HG03558 (cell line): ENCODE results near the gene TMUB2.

Experiments
- ATAC-seq: cut with Tn5 transposase; IDR thresholded peaks from one replicate; pipeline ENCODE4 v1.9.1; 2021; ENCODE audit warnings: moderate number of reproducible peaks; ENCODE audit not compliant: unreplicated experiment; ENCODE audit errors: extremely low read depth

TMUB2 gene

DNA sequence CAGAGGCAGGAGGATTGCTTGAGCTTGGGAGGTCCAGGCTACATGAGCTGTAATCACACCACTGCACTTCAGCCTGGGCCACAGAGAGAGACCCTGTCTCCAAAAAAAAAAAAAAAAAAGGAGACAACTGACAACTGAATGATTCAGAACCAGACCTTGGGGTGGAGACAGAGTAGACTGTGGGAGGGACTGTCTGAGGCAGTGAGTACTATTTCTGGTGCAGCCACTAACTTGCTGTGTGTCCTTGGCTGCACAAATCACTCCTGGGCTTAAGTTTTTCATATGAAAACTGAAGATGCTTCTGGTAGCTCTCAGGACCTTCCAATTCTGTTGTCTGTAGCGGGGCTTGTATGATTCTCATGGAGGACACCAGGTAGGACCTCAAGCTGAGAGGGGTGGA, 10.5 kb upstream of the TMUB2 start:
- ATAC-seq = no peak

DNA sequence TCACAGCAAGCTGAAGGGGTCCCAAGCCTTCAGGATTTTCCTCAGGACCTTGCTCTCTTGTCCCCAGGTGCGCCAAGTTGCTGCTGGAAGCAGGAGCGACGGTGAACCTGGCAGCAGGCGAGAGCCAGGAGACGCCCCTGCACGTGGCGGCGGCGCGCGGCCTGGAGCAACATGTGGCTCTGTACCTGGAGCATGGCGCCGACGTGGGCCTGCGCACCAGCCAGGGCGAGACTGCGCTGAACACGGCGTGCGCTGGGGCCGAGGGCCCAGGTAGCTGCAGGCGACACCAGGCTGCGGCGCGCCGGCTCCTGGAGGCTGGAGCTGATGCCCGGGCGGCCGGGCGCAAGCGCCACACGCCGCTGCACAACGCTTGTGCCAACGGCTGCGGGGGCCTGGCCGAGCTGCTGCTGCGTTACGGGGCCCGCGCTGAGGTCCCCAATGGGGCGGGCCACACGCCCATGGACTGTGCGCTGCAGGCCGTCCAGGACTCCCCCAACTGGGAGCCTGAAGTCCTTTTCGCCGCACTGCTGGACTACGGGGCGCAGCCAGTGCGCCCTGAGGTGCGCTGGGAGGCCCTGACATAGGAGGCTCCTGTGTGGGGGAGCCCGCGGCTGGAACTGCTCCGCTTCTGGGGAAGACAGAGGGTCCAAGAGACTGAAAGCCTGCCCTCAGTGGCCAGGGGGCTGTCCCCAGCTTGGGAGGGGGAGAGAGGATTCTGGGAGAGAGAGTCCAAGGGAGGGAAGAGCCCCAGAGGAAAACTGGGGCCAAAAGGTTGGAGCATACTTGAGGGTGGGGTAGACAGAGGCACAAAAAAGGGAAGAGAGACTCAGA, 9.9 kb upstream of the TMUB2 start:
- no peak for ATAC-seq

DNA sequence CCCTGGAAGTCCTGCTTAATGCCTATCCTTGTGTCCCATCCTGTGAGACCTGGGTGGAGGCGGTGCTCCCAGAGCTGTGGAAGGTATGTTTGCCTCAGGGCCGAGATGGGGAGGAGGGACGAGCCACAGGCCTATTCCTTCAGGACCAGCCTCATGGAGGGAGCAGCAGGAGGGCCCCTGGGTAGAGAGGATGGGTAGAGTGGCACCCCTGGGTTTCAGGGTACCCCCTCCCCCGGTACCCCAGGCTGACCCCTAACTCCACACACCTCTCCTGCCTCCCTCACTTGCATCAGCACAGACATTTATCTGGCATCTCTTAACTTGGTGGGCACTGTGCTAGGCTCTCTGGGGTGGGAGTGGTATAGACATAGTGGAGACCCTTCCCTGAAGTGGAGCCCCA, 9.1 kb upstream of the TMUB2 start:
- no peak for ATAC-seq

DNA sequence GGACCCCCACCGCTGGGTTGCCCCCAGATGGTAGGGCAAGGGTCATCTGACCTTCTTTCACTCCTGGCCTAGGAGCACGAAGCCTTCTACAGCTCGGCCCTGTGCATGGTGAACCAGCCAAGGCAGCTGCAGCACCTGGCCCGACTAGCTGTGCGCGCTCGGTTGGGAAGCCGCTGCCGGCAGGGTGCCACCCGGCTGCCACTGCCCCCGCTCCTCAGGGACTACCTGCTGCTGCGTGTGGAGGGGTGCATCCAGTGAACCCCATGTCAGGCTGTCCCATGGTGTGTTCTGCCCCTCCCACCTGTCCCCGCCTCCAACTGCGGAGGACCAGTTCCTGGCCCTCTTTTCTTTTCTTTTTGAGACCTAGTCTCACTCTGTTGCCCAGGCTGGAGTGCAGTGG, 8.6 kb upstream of the TMUB2 start:
- no peak for ATAC-seq

DNA sequence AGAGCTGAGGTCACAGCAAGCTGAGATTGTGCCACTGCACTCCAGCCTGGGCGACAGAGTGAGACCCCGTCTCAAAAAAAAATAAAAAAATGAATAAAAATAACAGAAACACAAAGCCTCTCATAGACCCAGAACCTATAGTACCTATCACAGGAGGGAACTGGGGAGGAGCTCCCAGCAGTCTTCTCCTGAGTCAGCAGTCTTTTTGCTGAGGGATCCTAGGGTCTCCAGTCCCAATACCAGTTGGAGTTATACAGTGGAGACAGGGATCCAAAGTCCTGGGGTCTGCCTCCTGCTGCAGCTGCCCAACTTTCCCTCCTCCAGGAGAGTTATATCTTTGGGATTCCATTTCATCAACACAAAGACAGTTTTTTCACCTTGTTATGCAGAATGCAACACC, 3.7 kb upstream of the TMUB2 start:
- no peak for ATAC-seq

DNA sequence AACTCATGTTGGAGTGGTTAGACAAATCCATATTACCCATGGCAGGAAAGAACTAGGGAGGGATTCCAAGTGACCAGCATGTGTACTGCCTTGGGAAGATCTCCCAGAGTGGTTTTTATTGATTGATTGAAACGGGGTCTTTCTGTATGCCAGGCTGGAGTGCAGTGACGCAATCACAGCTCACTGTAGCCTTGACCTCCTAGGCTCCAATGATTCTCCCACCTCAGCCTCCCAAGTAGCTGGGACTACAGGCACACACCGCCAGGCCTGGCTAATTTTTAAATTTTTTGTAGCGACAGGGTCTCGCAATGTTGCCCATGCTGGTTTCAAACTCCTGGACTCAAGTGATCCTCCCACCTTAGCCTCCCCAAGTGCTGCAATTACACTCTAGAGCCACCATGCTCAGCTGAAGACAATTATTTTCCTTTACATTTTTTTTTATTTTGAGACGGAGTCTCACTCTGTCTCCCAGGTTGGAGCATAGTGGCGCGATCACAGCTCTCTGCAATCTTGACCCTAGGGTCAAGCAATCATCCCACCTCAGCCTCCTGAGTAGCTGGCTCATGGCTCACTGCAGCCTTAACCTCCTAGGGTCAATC, 2.5 kb upstream of the TMUB2 start:
- no peak for ATAC-seq

DNA sequence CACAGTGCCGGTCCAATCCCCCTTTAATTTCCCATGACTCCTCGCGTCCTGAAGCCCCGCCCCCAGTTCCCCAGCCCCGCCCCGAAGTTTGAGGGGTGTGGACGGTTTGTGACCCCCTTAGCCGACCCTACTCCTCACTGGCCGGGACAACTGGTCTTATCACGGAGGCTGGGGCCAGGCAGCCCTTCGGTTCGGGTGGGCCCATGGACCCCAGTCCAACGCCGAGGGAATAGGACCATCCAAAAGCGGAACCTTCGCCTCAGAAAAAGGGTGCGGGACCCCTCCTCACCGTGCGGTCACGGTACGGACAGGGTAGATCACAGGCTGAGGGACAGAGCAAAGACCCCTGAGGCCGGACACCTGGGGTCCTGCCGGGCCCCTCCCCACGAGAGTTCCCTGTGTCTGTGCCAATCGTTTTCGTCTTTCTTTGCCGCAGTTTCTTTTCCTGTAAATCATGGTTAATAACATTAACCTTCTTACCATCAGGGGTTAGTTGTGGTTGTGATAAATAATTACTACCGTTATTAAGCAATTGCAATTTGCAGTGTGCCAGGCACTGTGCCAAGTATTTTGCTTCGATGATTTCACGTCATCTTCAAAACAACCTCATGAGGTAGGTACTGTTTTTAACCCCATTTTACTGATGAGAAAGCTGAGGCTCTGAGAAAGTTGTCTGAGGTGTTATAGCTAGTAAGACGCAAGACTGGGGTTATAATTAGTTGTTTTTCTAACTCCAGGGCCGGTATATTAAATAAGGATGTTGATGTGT, 543 bp downstream of the TMUB2 start:
- no peak for ATAC-seq

DNA sequence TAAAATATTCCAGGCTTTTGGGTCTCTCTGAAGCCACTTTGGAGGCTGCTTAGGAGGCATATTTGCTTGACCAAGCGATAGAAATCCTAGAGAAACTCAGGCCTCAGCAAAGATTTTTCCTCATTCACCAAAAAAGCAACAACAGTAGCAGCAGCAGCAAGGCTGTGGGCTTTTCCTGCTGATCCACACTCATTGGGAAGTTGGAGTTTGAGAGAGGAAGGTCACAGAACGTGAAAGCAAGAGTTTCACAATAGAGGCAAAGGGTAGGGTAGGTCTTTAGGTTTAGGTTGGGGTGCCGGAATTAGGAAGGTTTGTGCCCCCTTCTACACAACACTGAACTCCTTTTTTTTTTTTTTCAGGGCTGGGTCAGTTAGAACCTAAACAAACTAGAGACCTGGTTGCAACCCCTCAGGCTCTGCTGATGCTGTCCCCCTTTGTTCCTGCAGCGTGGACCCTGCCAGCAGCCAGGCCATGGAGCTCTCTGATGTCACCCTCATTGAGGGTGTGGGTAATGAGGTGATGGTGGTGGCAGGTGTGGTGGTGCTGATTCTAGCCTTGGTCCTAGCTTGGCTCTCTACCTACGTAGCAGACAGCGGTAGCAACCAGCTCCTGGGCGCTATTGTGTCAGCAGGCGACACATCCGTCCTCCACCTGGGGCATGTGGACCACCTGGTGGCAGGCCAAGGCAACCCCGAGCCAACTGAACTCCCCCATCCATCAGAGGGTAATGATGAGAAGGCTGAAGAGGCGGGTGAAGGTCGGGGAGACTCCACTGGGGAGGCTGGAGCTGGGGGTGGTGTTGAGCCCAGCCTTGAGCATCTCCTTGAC, 2.0 kb downstream of the TMUB2 start:
- no peak for ATAC-seq

DNA sequence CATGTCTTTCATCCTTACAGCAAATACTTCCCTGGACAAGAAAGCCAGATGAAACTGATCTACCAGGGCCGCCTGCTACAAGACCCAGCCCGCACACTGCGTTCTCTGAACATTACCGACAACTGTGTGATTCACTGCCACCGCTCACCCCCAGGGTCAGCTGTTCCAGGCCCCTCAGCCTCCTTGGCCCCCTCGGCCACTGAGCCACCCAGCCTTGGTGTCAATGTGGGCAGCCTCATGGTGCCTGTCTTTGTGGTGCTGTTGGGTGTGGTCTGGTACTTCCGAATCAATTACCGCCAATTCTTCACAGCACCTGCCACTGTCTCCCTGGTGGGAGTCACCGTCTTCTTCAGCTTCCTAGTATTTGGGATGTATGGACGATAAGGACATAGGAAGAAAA, 3.7 kb downstream of the TMUB2 start:
- no peak for ATAC-seq

DNA sequence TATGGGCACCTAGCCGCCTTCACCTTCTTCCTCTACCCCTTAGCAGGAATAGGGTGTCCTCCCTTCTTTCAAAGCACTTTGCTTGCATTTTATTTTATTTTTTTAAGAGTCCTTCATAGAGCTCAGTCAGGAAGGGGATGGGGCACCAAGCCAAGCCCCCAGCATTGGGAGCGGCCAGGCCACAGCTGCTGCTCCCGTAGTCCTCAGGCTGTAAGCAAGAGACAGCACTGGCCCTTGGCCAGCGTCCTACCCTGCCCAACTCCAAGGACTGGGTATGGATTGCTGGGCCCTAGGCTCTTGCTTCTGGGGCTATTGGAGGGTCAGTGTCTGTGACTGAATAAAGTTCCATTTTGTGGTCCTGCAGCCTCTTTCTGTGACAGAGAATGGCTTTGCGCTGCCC, 4.6 kb downstream of the TMUB2 start:
- ATAC-seq = no peak

DNA sequence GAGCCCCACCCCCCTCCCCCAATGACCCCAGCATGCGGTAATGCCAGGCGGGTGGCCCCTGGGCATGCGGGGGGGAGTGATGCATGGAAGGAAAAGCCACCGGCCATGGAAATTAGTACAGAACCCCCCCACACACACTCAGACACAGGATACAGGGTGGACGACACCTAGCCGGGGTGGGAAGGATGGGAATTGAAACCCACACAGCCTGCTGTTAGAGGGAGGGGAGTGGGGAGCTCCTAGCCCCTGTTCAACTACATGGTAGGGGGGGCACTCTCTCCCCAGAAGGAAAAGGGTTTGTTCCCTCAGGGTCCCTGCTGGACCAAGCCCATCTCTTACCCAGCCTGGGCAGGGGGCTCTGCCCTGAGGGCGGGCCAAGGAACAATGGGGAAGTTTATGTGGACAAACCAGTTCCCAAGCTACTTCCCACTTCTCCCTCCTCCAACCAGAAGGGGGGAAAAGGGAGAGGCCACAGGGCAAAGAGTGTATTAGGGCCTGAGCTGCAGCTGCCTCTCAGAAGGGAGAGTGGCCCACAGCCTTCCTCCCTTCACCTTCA, 5.2 kb downstream of the TMUB2 start:
- no peak for ATAC-seq

DNA sequence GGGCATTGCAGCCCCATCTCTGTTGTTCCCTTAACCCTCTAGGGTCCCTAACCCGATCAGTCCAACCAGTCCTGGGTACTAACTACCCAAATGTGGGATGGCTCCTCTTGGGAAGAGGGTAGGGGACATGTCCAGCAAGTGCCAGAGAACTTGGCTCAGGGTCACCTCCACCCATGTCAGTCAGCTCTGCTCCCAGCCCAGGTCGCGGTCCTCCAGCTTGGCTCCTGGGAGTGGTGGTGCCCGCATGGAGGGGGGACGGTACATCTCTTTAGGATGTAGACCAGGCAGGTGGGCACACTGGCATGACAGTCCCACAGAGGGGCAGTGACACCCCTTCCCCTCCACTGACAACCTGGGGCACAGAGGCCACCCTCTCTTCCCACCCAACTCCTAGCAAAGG, 6.0 kb downstream of the TMUB2 start:
- no peak for ATAC-seq

DNA sequence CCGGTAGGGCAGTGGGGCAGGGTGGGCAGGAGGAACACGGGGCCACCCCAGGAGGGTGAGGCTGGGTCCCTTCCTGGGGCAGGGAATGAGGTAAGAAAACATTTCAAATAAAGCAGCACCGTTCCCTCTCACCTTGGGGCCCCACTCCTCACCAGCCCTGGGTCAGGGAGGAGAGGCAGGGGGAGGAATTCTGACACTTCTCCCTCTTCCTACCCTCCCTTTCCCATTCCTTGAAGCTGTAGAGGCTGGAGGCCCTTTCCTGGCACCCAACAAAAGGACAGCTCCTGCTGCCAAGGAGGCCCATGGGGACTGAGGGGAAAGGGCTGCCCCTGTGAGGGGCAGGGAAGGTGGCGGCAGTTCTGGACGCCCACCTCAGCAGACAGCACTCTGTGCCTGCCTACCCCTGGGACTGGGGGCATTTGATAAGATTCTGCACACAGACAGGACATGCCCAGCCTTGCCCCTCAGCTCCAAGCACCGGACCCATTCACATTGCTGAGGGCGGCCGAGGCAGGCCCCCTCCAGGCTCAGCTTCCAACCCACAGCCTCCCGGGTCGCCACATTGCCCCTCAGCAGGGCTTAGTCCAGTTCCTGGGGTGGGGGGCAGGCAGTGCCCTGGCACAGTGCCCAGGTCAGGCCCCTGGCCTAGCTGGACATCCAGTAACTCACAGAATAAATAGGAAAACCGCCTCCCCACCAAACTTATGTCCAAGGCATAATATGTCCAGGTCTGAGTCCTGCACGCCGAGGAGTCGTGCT, 6.7 kb downstream of the TMUB2 start:
- no peak for ATAC-seq

DNA sequence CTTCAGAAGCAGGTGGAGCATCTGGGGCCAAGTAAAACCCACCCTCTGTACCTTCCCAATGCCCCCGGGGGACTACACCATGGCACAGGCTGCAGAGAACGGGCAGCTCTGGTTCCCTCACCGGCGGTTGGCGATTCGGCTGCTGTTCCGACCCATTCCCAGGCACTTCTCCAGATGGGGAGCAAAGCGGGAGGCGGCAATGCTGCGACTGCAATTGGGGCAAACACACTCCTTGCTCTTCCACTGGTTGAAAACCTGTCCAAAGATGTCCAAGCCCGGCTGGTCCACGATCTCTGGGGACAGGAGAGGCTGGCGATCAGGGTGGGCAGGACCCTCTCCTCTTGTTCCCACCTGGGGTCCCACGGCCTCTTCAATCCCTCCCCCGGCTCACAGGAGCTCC, 10.3 kb downstream of the TMUB2 start:
- no peak for ATAC-seq

DNA sequence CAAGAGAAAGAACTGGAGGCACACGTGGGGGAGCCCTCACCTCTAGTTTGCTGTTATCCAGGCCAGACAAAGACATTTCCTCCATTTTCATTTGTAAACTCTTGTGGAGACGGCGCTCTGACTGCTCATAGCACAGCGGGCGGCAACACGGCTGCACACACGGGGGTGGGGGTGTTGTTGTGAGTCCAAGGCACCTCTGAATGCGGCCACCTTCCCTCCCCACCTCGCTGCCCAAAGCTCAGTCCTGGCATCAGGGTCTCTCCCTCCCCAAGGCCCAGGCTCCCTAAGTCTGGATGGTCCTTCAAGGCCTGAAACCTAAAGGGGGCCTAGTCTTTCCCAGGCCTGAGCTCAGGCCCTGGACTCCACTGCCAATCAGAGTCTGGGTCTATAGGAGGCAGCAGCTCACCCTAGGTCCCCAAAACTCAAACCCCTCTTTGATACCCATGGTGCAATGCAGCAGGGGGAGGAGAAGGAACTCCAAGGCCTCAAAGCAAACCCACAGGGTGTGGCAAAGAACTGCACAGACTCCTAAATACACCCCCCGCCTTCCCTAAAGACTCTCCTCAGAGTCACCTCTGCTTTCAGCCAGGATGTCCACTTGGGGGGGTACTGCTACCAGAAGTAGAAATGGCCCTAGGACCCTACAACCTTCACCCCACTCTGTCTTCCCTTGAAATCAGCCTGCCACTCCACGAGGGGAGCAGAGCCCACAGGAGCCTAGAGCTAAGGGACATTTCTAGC, 11.4 kb downstream of the TMUB2 start:
- no peak for ATAC-seq

DNA sequence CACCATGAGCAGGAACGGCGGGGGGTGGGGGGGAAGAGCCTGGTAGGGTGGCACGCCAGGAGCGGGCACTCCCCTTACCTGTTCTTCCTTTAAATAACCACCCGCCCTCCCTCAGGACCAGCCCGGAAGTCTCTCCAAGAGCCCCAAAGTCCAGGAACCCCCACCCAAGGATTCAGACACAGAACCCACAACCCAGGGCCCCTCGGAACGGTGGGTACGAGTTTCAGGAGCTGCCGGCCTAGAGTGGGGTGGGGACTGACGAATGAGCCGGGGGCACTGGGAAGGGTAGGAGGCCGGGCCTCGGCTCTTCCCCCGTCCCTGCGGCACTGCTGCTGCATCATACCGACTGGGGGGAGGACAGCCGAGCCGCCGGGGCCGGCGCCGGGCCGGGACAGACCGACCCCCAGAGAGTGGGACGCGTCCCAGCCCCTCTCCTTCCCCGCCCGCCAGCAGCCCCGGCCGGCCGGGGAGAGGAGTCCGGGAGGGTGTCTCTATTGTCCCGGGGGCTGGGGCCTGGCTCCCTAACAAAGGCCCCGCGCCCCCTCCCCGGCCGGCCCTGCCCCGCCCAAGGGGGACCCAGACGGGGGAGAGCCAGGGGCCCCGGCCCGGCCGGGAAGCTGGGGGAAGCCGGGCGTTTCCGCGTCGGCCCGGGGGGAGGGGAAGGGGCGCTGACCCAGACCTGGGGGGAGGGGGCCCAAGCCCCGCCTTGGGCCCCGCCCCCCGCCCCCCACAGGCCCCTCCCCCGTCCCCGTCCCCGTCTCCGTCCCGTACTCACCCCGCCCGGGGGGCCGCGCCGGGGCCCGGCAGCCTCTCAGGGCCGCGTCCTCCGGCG, 12.2 kb downstream of the TMUB2 start:
- no peak for ATAC-seq

DNA sequence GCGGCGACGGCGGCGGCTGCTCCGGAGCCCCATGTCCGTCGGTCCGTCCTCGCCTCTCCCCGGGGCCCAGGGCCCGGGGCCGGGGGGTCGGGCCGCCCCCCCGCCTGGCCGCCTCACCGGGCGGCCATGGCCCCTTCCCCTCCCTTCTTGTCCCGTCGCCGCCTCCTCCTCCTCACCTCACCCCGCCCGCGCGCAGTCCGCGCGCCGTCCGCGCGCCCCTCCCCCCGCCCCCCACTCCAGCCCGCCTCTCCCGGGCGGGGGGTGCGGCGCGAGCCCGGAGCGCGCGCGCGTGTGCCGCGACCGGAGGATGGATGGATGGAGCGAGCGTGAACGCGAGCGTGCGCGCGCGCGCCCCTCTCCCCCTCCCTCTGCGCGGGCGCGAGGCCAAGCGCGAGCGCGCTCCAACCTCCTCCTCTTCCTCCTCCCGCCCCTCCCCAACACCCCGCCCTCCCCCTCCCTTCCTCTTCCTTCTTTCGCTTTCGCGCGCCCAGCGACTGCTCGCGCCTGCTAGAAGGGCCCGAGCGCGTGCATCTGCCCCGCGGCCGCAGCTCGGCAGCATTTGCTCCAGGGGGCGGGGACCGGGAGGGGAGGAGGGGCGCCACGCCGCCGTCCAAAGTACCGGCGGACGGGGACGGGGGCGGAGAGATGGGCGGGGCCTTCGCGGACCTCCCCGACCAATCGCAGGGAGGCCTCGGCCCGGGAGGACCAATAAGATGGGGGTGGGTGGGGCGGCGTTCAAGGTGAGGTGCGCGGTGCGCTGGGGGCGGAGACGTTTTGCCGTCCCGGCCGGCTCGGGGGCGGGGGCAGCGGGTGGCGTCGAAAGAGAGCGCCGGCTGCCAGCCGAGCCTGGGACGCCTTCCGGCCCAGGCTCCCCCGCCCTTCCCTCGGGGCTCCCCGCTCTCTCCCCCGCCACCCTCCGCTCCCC, 13.0 kb downstream of the TMUB2 start, which contains the start of gene ATXN7L3:
ATXN7L3 (minus strand) TSS at position 332 of the 925 bp plus-strand sequence. CDS start 1,814 bp downstream, outside the sequence.
- ATAC-seq = no peak
